Stomach (tissue), 4 donors: Measurements from ENCODE around the gene SMR3B.

Experiments used
- CTCF ChIP-seq, 7 experiments: fragments of 450-650 bp in 4 of 7; fragments of 200-600 bp in 3 of 7; sonication (generic) in 3 of 7; IDR thresholded peaks; one replicate each; pipeline ENCODE4 v1.5.1; 2016 to 2019; ENCODE audit warnings: antibody characterized with exemption in 7 of 7, control low read depth in 2 of 7, mild to moderate bottlenecking in 1 of 7
- POLR2A ChIP-seq, 4 donors: fragments of 450-650 bp; IDR thresholded peaks; one replicate each; pipeline ENCODE4 v1.6.1; 2016; ENCODE audit warnings: antibody characterized with exemption in 4 of 4, control low read depth in 2 of 4, mild to moderate bottlenecking in 1 of 4, moderate library complexity in 1 of 4
- POLR2AphosphoS5 ChIP-seq, 3 donors: sonication (generic); formaldehyde crosslinking; IDR thresholded peaks; one replicate each; pipeline ENCODE4 v1.6.1; 2016; ENCODE audit warnings: antibody characterized with exemption in 3 of 3

GRCh38 chr4:70360460-70360859 lies 22.5 kb upstream of the SMR3B start, which contains the start of gene SMR3A:
- TF ChIP-seq CTCF (IDR thresholded peaks at IDR 0.05): no peak
- no peak for TF ChIP-seq POLR2AphosphoS5 (IDR thresholded peaks at IDR 0.05)
- TF ChIP-seq POLR2A (IDR thresholded peaks at IDR 0.05): no peak
